ENCODE data around the gene ATRNL1. TPM values are rescaled to one million over a fixed set of nuclear protein-coding genes. Genes with fewer than 3 reads are reported as not detected.

The ATRNL1 gene
- total RNA-seq, 2 experiments from 2014 or later: not detected

DNA sequence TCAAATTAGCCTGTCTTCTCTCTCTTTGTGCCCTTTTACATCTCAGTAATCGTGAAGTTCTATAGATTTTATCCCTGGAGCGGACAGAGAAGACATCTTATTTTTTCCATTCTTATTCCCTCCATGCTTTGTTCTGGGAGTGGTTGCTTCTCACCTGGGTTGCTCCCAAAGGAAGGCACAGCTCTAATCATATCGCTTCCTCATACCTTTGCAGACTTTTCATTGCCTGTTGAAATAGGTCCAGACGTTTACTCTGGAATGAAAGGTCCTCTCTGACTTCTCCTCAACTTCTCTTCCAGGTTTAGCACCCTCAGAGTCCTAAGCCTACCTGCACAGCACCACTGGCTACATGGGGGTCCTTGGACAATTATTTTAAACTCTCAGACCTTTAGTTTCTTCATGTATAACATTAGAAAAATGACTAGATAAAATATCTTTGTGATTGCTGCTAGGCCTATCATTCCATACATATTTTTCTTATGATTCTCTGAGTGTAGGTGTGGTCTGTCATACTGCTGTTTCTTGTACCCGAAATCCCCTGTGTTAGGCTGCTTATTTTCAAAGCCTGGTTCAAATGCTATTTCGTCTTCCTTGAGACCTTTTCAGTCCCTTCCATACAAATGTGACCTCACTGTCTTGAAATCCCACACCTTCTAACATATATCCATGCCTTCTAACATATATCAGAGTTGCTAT, 761.7 kb downstream of the ATRNL1 start:
- ChIA-PET CTCF (ENCODE audit: unreplicated experiment) (no interaction called here), POLR2A (interaction anchor here (0.5 to 0.6 kb wide), 2 partner anchors 39 to 389 kb away, joined by 3 to 4 read pairs; no protein-coding TSS in a partner anchor)
- Histone ChIP-seq H4K20me1 (ENCODE audit: insufficient read depth, low read length) (no peaks in the 10 kb centered on the region), H3K4me1 (ENCODE audit: insufficient read depth, low read length, poor library complexity, severe bottlenecking) (no peaks in the 10 kb centered on the region), H3K27ac (ENCODE audit: low read depth, low read length, poor library complexity, severe bottlenecking) (no peak overlapping the region), H3K9me2 (ENCODE audit: insufficient read depth, low read length) (no peaks in the 10 kb centered on the region), H3K9me3 (ENCODE audit: low read length) (no peaks in the 10 kb centered on the region), H3K4me2 (ENCODE audit: low read length) (no peak overlapping the region), H2AFZ (ENCODE audit: low read length) (no peak overlapping the region), H3K79me2 (ENCODE audit: insufficient read depth, low read depth, low read length) (no peaks in the 10 kb centered on the region), H3K4me3 (ENCODE audit: low read depth, low read length, poor library complexity, severe bottlenecking) (no peak overlapping the region), H3K36me3 (ENCODE audit: insufficient read depth, low read length) (no peaks in the 10 kb centered on the region)
- BruUV-seq (replicated peaks): no TSS peak
- TF ChIP-seq EZH2phosphoT487 (IDR thresholded peaks at IDR 0.05; ENCODE audit: borderline replicate concordance, low read depth, low read length): no peak
- TF ChIP-seq, protein P1, sequence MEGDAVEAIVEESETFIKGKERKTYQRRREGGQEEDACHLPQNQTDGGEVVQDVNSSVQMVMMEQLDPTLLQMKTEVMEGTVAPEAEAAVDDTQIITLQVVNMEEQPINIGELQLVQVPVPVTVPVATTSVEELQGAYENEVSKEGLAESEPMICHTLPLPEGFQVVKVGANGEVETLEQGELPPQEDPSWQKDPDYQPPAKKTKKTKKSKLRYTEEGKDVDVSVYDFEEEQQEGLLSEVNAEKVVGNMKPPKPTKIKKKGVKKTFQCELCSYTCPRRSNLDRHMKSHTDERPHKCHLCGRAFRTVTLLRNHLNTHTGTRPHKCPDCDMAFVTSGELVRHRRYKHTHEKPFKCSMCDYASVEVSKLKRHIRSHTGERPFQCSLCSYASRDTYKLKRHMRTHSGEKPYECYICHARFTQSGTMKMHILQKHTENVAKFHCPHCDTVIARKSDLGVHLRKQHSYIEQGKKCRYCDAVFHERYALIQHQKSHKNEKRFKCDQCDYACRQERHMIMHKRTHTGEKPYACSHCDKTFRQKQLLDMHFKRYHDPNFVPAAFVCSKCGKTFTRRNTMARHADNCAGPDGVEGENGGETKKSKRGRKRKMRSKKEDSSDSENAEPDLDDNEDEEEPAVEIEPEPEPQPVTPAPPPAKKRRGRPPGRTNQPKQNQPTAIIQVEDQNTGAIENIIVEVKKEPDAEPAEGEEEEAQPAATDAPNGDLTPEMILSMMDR (conservative IDR thresholded peaks at IDR 0.05; ENCODE audit: low read length): no peak
- intact Hi-C loops (cut with micrococcal nuclease; ENCODE audit: unreplicated experiment): no loop called here
- no peak for DNase-seq (ENCODE audit: low spot score)

DNA sequence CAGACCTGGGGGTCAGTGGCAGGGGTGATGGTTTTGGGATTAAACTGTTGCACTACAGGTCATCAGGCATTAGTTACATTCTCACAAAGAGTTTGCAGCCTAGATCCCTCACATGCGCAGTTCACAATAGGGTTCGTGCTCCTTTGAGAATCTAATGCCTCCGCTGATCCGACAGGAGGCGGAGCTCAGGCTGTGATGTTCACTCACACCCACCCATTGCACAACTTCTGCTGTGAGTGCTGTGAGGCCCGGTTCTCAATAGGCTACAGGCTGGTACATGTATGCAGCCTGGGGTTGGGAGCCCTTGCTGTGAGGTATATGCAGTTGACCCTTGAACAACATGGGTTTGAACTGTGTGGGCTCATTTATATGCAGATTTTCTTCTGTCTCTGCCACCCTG, 763.4 kb downstream of the ATRNL1 start:
- Histone ChIP-seq H2AFZ (ENCODE audit: low read length) (no peak overlapping the region), H3K79me2 (ENCODE audit: insufficient read depth, low read depth, low read length) (no peaks in the 10 kb centered on the region), H3K4me3 (ENCODE audit: low read depth, low read length, poor library complexity, severe bottlenecking) (no peak overlapping the region), H3K27ac (ENCODE audit: low read depth, low read length, poor library complexity, severe bottlenecking) (no peak overlapping the region), H3K9me3 (ENCODE audit: low read length) (no peaks in the 10 kb centered on the region), H4K20me1 (ENCODE audit: insufficient read depth, low read length) (no peaks in the 10 kb centered on the region), H3K9me2 (ENCODE audit: insufficient read depth, low read length) (no peaks in the 10 kb centered on the region), H3K4me2 (ENCODE audit: low read length) (no peak overlapping the region), H3K36me3 (ENCODE audit: insufficient read depth, low read length) (no peaks in the 10 kb centered on the region), H3K4me1 (ENCODE audit: insufficient read depth, low read length, poor library complexity, severe bottlenecking) (no peaks in the 10 kb centered on the region)
- TF ChIP-seq, protein P1 (conservative IDR thresholded peaks at IDR 0.05; ENCODE audit: low read length): no peak
- no peak for TF ChIP-seq EZH2phosphoT487 (IDR thresholded peaks at IDR 0.05; ENCODE audit: borderline replicate concordance, low read depth, low read length)
- ChIA-PET CTCF (ENCODE audit: unreplicated experiment) (no interaction called here), POLR2A (no interaction called here)
- intact Hi-C loops (cut with micrococcal nuclease; ENCODE audit: unreplicated experiment): no loop called here
- DNase-seq (ENCODE audit: low spot score): no peak
- BruUV-seq (replicated peaks): no TSS peak

DNA sequence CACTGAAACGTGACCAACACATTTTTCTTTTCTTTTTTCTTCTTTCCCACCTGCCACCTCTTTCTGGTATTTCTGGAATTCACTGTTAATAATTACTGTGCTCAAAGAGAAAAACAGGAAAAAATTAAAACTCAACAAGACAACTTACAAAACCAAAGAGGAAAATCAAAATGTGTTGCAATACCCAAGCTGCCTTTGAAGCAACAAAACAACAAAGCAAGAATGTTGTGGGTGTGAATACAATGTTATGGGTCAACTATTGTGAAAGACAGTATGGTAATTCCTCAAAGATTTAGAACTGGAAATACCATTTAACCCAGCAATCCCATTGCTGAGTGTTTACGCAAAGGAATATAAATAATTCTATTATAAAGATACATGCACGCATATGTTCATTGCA, 764.7 kb downstream of the ATRNL1 start:
- Histone ChIP-seq H3K4me3 (ENCODE audit: low read depth, low read length, poor library complexity, severe bottlenecking) (no peak overlapping the region), H3K36me3 (ENCODE audit: insufficient read depth, low read length) (no peaks in the 10 kb centered on the region), H4K20me1 (ENCODE audit: insufficient read depth, low read length) (no peaks in the 10 kb centered on the region), H3K27ac (ENCODE audit: low read depth, low read length, poor library complexity, severe bottlenecking) (no peak overlapping the region), H3K4me2 (ENCODE audit: low read length) (no peak overlapping the region), H3K79me2 (ENCODE audit: insufficient read depth, low read depth, low read length) (no peaks in the 10 kb centered on the region), H2AFZ (ENCODE audit: low read length) (no peak overlapping the region), H3K4me1 (ENCODE audit: insufficient read depth, low read length, poor library complexity, severe bottlenecking) (no peaks in the 10 kb centered on the region), H3K9me2 (ENCODE audit: insufficient read depth, low read length) (no peaks in the 10 kb centered on the region), H3K9me3 (ENCODE audit: low read length) (no peaks in the 10 kb centered on the region)
- CTCF ChIA-PET (ENCODE audit: unreplicated experiment): no interaction called here
- TF ChIP-seq EZH2phosphoT487 (IDR thresholded peaks at IDR 0.05; ENCODE audit: borderline replicate concordance, low read depth, low read length): no peak
- no peak for DNase-seq (ENCODE audit: low spot score)
- intact Hi-C loops (cut with micrococcal nuclease; ENCODE audit: unreplicated experiment): no loop called here
- POLR2A ChIA-PET: interaction anchor here (0.7 to 1.0 kb wide), 2 partner anchors 14 to 363 kb away, joined by 3 read pairs; no protein-coding TSS in a partner anchor
- no TSS peak for BruUV-seq (replicated peaks)
